Fibroblast of lung (primary cell): ENCODE measurements around the gene STARD7.

Source experiments
- EZH2 ChIP-seq: IDR thresholded peaks from 2 replicates; pipeline ENCODE4 v1.5.1; 2012; ENCODE audit warnings: low read length, control low read depth, mild to moderate bottlenecking; ENCODE audit errors: missing control alignments
- TF ChIP-seq, protein P1 (sequence below), 2 donors: IDR thresholded peaks in 1 of 2; conservative IDR thresholded peaks in 1 of 2; 1 replicate in 1 of 2; 2 replicates in 1 of 2; pipeline ENCODE4 v1.5.1; 2011 to 2012; ENCODE audit warnings: low read length in 2 of 2, control low read depth in 1 of 2, inconsistent platforms in 1 of 2, low read depth in 1 of 2, mild to moderate bottlenecking in 1 of 2

DNA sequence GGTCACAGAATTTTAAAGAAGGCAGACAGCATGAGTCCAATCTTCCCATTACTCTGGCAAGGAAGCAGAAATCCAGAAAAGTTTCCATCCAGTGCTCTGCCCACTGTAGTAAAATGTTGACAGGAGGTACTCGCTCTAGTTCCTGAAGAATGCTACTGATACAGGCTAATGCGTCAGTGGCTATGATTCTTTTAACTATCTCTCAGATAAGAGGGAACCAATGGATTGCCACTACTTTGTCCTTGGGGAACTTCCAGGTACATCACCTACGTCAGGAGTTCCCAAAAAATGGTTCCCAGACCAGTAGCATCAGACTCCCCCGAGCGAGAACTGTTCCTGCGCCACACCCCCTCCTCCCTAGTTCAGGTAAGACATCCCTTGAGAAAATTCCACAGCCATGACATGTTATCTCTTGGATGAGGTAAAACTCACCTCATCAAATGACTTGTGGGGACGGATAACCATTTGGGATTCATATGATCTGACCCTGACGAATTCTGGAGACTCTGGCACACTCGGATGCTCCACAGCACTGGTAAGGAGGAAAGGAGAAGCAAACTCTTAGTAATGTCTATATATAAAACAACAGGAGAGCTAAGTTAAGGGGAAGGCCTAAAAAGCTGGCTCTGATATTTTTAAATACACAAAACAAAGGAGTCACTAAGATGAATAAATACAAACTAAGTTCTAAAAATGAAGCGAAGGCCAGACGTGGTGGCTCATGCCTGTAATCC lies 16.5 kb downstream of the STARD7 start:
- no peak for TF ChIP-seq EZH2
- TF ChIP-seq, protein P1, sequence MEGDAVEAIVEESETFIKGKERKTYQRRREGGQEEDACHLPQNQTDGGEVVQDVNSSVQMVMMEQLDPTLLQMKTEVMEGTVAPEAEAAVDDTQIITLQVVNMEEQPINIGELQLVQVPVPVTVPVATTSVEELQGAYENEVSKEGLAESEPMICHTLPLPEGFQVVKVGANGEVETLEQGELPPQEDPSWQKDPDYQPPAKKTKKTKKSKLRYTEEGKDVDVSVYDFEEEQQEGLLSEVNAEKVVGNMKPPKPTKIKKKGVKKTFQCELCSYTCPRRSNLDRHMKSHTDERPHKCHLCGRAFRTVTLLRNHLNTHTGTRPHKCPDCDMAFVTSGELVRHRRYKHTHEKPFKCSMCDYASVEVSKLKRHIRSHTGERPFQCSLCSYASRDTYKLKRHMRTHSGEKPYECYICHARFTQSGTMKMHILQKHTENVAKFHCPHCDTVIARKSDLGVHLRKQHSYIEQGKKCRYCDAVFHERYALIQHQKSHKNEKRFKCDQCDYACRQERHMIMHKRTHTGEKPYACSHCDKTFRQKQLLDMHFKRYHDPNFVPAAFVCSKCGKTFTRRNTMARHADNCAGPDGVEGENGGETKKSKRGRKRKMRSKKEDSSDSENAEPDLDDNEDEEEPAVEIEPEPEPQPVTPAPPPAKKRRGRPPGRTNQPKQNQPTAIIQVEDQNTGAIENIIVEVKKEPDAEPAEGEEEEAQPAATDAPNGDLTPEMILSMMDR (conservative IDR thresholded peaks at IDR 0.05 in 1 of 2, IDR thresholded peaks at IDR 0.05 in 1 of 2; ENCODE audit: low read depth in 1 of 2, low read length in 2 of 2), result no peak
